ENCODE data around the gene DNAJB4. TPM values are rescaled to one million over a fixed set of nuclear protein-coding genes. Genes with fewer than 3 reads are reported as not detected.

DNAJB4 gene
- total RNA-seq, 1 experiment from 2014 or later, result 28.5 TPM

GRCh38 chr1:78005755-78006154, 1.0 kb downstream of the DNAJB4 start:
- Mint-ChIP-seq H3K27me3 (ENCODE audit: insufficient read depth, unreplicated experiment) (no peaks in the 10 kb centered on the region), H3K27ac (ENCODE audit: low read depth, unreplicated experiment) (peak overlapping the region; percentile 97), H3K4me1 (ENCODE audit: insufficient read depth, unreplicated experiment) (peaks cover 19% of the 10 kb centered on the region), H3K9me3 (ENCODE audit: unreplicated experiment) (no peaks in the 10 kb centered on the region), H3K4me3 (ENCODE audit: unreplicated experiment) (peak overlapping the region; percentile 88), H3K36me3 (ENCODE audit: insufficient read depth, unreplicated experiment) (peaks cover 9% of the 10 kb centered on the region)
- intact Hi-C loops (cut with micrococcal nuclease), result no loop called here
- peak; percentile 87 for DNase-seq (ENCODE audit: unreplicated experiment)
- ChIA-PET POLR2A (interaction anchor here (0.6 to 17.0 kb wide), 27 partner anchors 8 to 325 kb away, joined by 3 to 598 read pairs (median 10); partner anchors contain the start of genes FUBP1, MIGA1 and ZZZ3), CTCF (interaction anchor here (0.6 to 5.5 kb wide), 8 partner anchors 9 to 356 kb away, joined by 3 to 59 read pairs (median 8); partner anchors contain the start of gene FUBP1)
- BruUV-seq (replicated peaks), result no TSS peak
- TF ChIP-seq CTCF (IDR thresholded peaks at IDR 0.05; ENCODE audit: unreplicated experiment), result no peak

GRCh38 chr1:78006521-78006920, 1.8 kb downstream of the DNAJB4 start:
- peak overlapping the region; percentile 88 for H3K4me3 Mint-ChIP-seq (ENCODE audit: unreplicated experiment)
- ChIA-PET CTCF (interaction anchor here (1.6 to 5.5 kb wide), 3 partner anchors 16 to 108 kb away, joined by 6 to 59 read pairs (median 35); partner anchors contain the start of gene FUBP1), POLR2A (interaction anchor here (0.6 to 17.0 kb wide), 15 partner anchors 13 to 250 kb away, joined by 3 to 598 read pairs (median 15); partner anchors contain the start of genes FUBP1 and MIGA1)
- DNase-seq (ENCODE audit: unreplicated experiment), result no peak
- H3K9me3 Mint-ChIP-seq (ENCODE audit: unreplicated experiment), result no peaks in the 10 kb centered on the region
- H3K4me1 Mint-ChIP-seq (ENCODE audit: insufficient read depth, unreplicated experiment), result peaks cover 19% of the 10 kb centered on the region
- H3K27me3 Mint-ChIP-seq (ENCODE audit: insufficient read depth, unreplicated experiment), result no peaks in the 10 kb centered on the region
- TF ChIP-seq CTCF (IDR thresholded peaks at IDR 0.05; ENCODE audit: unreplicated experiment), result no peak
- intact Hi-C loops (cut with micrococcal nuclease), result no loop called here
- BruUV-seq (replicated peaks), result no TSS peak
- H3K36me3 Mint-ChIP-seq (ENCODE audit: insufficient read depth, unreplicated experiment), result peaks cover 9% of the 10 kb centered on the region
- peak overlapping the region; percentile 97 for H3K27ac Mint-ChIP-seq (ENCODE audit: low read depth, unreplicated experiment)

GRCh38 chr1:78007677-78008341, 3.1 kb downstream of the DNAJB4 start:
- peak overlapping the region; percentile 88 for H3K4me3 Mint-ChIP-seq (ENCODE audit: unreplicated experiment)
- H3K27me3 Mint-ChIP-seq (ENCODE audit: insufficient read depth, unreplicated experiment), result no peaks in the 10 kb centered on the region
- DNase-seq (ENCODE audit: unreplicated experiment), result no peak
- no peak overlapping the region for H3K27ac Mint-ChIP-seq (ENCODE audit: low read depth, unreplicated experiment)
- CTCF ChIA-PET, result interaction anchor here (0.6 to 5.5 kb wide), 2 partner anchors 31 to 144 kb away, joined by 3 to 59 read pairs; partner anchors contain the start of gene FUBP1
- H3K9me3 Mint-ChIP-seq (ENCODE audit: unreplicated experiment), result no peaks in the 10 kb centered on the region
- intact Hi-C loops (cut with micrococcal nuclease), result no loop called here
- H3K36me3 Mint-ChIP-seq (ENCODE audit: insufficient read depth, unreplicated experiment), result peaks cover 14% of the 10 kb centered on the region
- POLR2A ChIA-PET, result interaction anchor here (1.1 to 17.0 kb wide), 5 partner anchors 12 to 106 kb away, joined by 3 to 598 read pairs (median 79); partner anchors contain the start of gene FUBP1
- no TSS peak for BruUV-seq (replicated peaks)
- no peak for TF ChIP-seq CTCF (IDR thresholded peaks at IDR 0.05; ENCODE audit: unreplicated experiment)
- H3K4me1 Mint-ChIP-seq (ENCODE audit: insufficient read depth, unreplicated experiment), result peaks cover 14% of the 10 kb centered on the region

- intact Hi-C loops (cut with micrococcal nuclease), result no loop called here
- peaks cover 28% of the 10 kb centered on the region for H3K36me3 Mint-ChIP-seq (ENCODE audit: insufficient read depth, unreplicated experiment)
- POLR2A ChIA-PET, result interaction anchor here (0.7 to 17.0 kb wide), 6 partner anchors 10 to 105 kb away, joined by 3 to 598 read pairs (median 6); partner anchors contain the start of gene FUBP1
Measured at GRCh38 chr1:78009276-78009675, 4.5 kb downstream of the DNAJB4 start.

More at GRCh38 chr1:78009276-78009675, 4.5 kb downstream of the DNAJB4 start:
- no peak for TF ChIP-seq CTCF (IDR thresholded peaks at IDR 0.05; ENCODE audit: unreplicated experiment)
- Mint-ChIP-seq H3K4me1 (ENCODE audit: insufficient read depth, unreplicated experiment) (peaks cover 6% of the 10 kb centered on the region), H3K27ac (ENCODE audit: low read depth, unreplicated experiment) (no peak overlapping the region), H3K9me3 (ENCODE audit: unreplicated experiment) (no peaks in the 10 kb centered on the region), H3K4me3 (ENCODE audit: unreplicated experiment) (peak overlapping the region; percentile 40), H3K27me3 (ENCODE audit: insufficient read depth, unreplicated experiment) (no peaks in the 10 kb centered on the region)
- DNase-seq (ENCODE audit: unreplicated experiment), result no peak
- no TSS peak for BruUV-seq (replicated peaks)
- CTCF ChIA-PET, result interaction anchor here (0.7 to 1.0 kb wide), 2 partner anchors 17 to 70 kb away, joined by 3 read pairs; no protein-coding TSS in a partner anchor
